GM23338 (cell line): Measurements from ENCODE around the gene POU3F4. TPM values are rescaled to one million over a fixed set of nuclear protein-coding genes. Genes with fewer than 3 reads are reported as not detected.

Source experiments
- ATAC-seq: fragments of 200-7000 bp; cut with Tn5 transposase; 3 replicates; pipeline ENCODE4 v1.9.1; 2020
- DNase-seq: peaks from one replicate; pipeline ENCODE4 v3.0.0-alpha.2; 2015; ENCODE audit warnings: low spot score
- H2AFZ ChIP-seq: fragments of 200-600 bp; sonication (generic); 2 replicates; pipeline ENCODE4 v1.8.0; 2016; ENCODE audit warnings: antibody characterized with exemption, mild to moderate bottlenecking, moderate library complexity
- H3F3A ChIP-seq: fragments of 200-600 bp; sonication (generic); replicated peaks from 2 replicates; pipeline ENCODE4 v1.8.0; 2017; ENCODE audit warnings: antibody characterized with exemption, mixed run types, low read depth
- H3K27ac ChIP-seq: fragments of 200-600 bp; sonication (generic); 2 replicates; pipeline ENCODE4 v1.6.1; 2016; ENCODE audit warnings: low read depth
- H3K27me3 ChIP-seq: fragments of 200-600 bp; sonication (generic); 2 replicates; pipeline ENCODE4 v1.8.0; 2016; ENCODE audit warnings: mild to moderate bottlenecking, mixed run types, moderate library complexity; ENCODE audit not compliant: insufficient read depth
- H3K36me3 ChIP-seq: fragments of 200-600 bp; sonication (generic); 2 replicates; pipeline ENCODE4 v1.8.0; 2016; ENCODE audit warnings: mild to moderate bottlenecking; ENCODE audit not compliant: insufficient read depth
- H3K4me1 ChIP-seq: fragments of 200-600 bp; sonication (generic); 2 replicates; pipeline ENCODE4 v1.8.0; 2016; ENCODE audit warnings: mild to moderate bottlenecking, moderate library complexity; ENCODE audit not compliant: insufficient read depth
- H3K4me2 ChIP-seq: fragments of 200-600 bp; sonication (generic); 2 replicates; pipeline ENCODE4 v1.7.1; 2017; ENCODE audit warnings: mixed run types
- H3K4me3 ChIP-seq: fragments of 200-600 bp; sonication (generic); 2 replicates; pipeline ENCODE4 v1.6.1; 2016; ENCODE audit warnings: mixed run types
- H3K79me2 ChIP-seq: fragments of 200-600 bp; sonication (generic); replicated peaks from 2 replicates; pipeline ENCODE4 v1.8.0; 2017; ENCODE audit warnings: mild to moderate bottlenecking; ENCODE audit not compliant: insufficient read depth
- H3K9me2 ChIP-seq: fragments of 200-600 bp; sonication (generic); 2 replicates; pipeline ENCODE4 v1.8.0; 2017; ENCODE audit not compliant: insufficient read depth
- H4K20me1 ChIP-seq: fragments of 200-600 bp; sonication (generic); replicated peaks from 2 replicates; pipeline ENCODE4 v1.8.0; 2017; ENCODE audit warnings: mild to moderate bottlenecking; ENCODE audit not compliant: insufficient read depth
- H3K27ac Mint-ChIP-seq: 2 replicates; pipeline ENCODE4 v1.8.0; 2020; ENCODE audit warnings: inconsistent platforms, mild to moderate bottlenecking, moderate library complexity, mixed read lengths
- H3K27me3 Mint-ChIP-seq: 3 replicates; pipeline ENCODE4 v1.8.0; 2022; ENCODE audit warnings: low read depth, mild to moderate bottlenecking, moderate library complexity, mixed read lengths, inconsistent platforms; ENCODE audit not compliant: insufficient read depth, poor library complexity
- H3K36me3 Mint-ChIP-seq: 3 replicates; pipeline ENCODE4 v1.8.0; 2021; ENCODE audit warnings: low read depth, mild to moderate bottlenecking, inconsistent platforms, moderate library complexity, mixed read lengths
- H3K4me1 Mint-ChIP-seq: 3 replicates; pipeline ENCODE4 v1.8.0; 2020; ENCODE audit warnings: mild to moderate bottlenecking, inconsistent platforms, mixed read lengths
- H3K4me3 Mint-ChIP-seq: 3 replicates; pipeline ENCODE4 v1.8.0; 2021; ENCODE audit warnings: moderate library complexity, mild to moderate bottlenecking, inconsistent platforms, mixed read lengths
- H3K9me3 Mint-ChIP-seq: 3 replicates; pipeline ENCODE4 v1.8.0; 2020; ENCODE audit warnings: moderate library complexity, mild to moderate bottlenecking, inconsistent platforms, mixed read lengths
- CREB1 ChIP-seq: fragments of 250-450 bp; sonication (Bioruptor Pico); IDR thresholded peaks from 2 replicates; pipeline ENCODE4 v1.5.0; 2020; ENCODE audit warnings: low read depth, mild to moderate bottlenecking, moderate library complexity
- ETS1 ChIP-seq: IDR thresholded peaks from 2 replicates; pipeline ENCODE4 v1.6.1; 2016; ENCODE audit warnings: antibody characterized with exemption
- EZH2 ChIP-seq: fragments of 200-600 bp; sonication (generic); IDR thresholded peaks from one replicate; pipeline ENCODE4 v1.8.0; 2017; ENCODE audit warnings: antibody characterized with exemption, mild to moderate bottlenecking, low read depth; ENCODE audit not compliant: unreplicated experiment
- EZH2phosphoT487 ChIP-seq: fragments of 200-600 bp; sonication (generic); IDR thresholded peaks from one replicate; pipeline ENCODE4 v1.8.1; 2018; ENCODE audit warnings: antibody characterized with exemption; ENCODE audit not compliant: unreplicated experiment
- JUNB ChIP-seq: IDR thresholded peaks from one replicate; pipeline ENCODE4 v1.6.1; 2016; ENCODE audit warnings: antibody characterized with exemption; ENCODE audit not compliant: unreplicated experiment
- NANOG ChIP-seq: IDR thresholded peaks from 2 replicates; pipeline ENCODE4 v1.6.1; 2016; ENCODE audit warnings: antibody characterized with exemption, borderline replicate concordance
- POLR2AphosphoS5 ChIP-seq: IDR thresholded peaks from 2 replicates; pipeline ENCODE4 v1.6.1; 2016; ENCODE audit warnings: antibody characterized with exemption, low read depth
- REST ChIP-seq: IDR thresholded peaks from one replicate; pipeline ENCODE4 v1.6.1; 2018; ENCODE audit warnings: antibody characterized with exemption; ENCODE audit not compliant: unreplicated experiment
- STAT1 ChIP-seq: IDR thresholded peaks from one replicate; pipeline ENCODE4 v1.6.1; 2016; ENCODE audit warnings: antibody characterized with exemption; ENCODE audit not compliant: unreplicated experiment
- ZNF114 ChIP-seq: fragments of 250-450 bp; sonication (Bioruptor Pico); IDR thresholded peaks from 2 replicates; pipeline ENCODE4 v1.5.0; 2020; ENCODE audit warnings: mild to moderate bottlenecking, moderate library complexity
- ZNF331 ChIP-seq: fragments of 250-450 bp; sonication (Bioruptor Pico); IDR thresholded peaks from 2 replicates; pipeline ENCODE4 v1.5.0; 2020; ENCODE audit warnings: low read depth, mild to moderate bottlenecking, moderate library complexity
- ZNF462 ChIP-seq: fragments of 250-450 bp; sonication (Bioruptor Pico); IDR thresholded peaks from 2 replicates; pipeline ENCODE4 v1.5.0; 2020; ENCODE audit warnings: mild to moderate bottlenecking, moderate library complexity
- polyA plus RNA-seq: library from polyadenylated mRNA; unstranded; fragments of >200 nt; fragmentation: Nextera tagmentation; extraction: Ambion mirVana; gene quantifications from 2 replicates; pipeline ENCODE4 v1.2.1, GENCODE V29; 2016
- total RNA-seq: library from RNA; depleted of rRNA; stranded (reverse); fragments of >200 nt; shearing (Covaris generic); gene quantifications from 2 replicates; pipeline ENCODE4 v1.2.3, GENCODE V29; 2014

POU3F4 gene
- total and polyA plus RNA-seq, 2 experiments from 2014 or later = 1.1 to 1.5 TPM

GRCh38 chrX:83521905-83522304, 13.8 kb downstream of the POU3F4 start (continued):
- TF ChIP-seq EZH2phosphoT487 (no peak), REST (no peak), CREB1 (CRISPR knock-in tag) (no peak), STAT1 (no peak), JUNB (no peak)

DNA sequence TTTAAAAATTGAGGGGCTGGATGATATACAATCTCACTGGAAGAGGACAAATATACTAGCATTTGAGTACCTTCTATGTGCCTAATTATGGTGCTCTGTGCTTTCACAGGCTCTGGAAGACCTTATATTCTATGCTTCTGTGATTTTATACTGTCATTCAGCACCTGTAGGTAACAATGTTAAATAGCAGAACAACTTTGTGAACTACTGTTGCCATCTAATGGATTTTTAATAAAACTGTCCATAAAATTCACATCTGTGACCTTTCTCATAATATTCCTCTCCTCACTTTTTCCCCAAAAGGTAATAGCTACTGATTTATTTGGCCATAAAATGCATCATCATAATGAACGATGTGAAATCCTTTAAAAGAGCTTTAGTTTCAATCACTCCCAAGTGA, 21.9 kb downstream of the POU3F4 start:
- Histone ChIP-seq H3K4me2 (no peak overlapping the region), H3K27ac (no peak overlapping the region), H3K79me2 (no peaks in the 10 kb centered on the region), H3K36me3 (no peaks in the 10 kb centered on the region), H4K20me1 (no peaks in the 10 kb centered on the region), H3F3A (no peaks in the 10 kb centered on the region), H2AFZ (no peak overlapping the region), H3K27me3 (no peaks in the 10 kb centered on the region), H3K4me1 (no peaks in the 10 kb centered on the region), H3K9me2 (no peaks in the 10 kb centered on the region), H3K4me3 (no peak overlapping the region)
- Mint-ChIP-seq H3K4me3 (no peak overlapping the region), H3K36me3 (no peaks in the 10 kb centered on the region), H3K4me1 (peaks cover 20% of the 10 kb centered on the region), H3K27ac (no peak overlapping the region), H3K27me3 (no peaks in the 10 kb centered on the region), H3K9me3 (no peaks in the 10 kb centered on the region)
- no peak for ATAC-seq
- DNase-seq = no peak
- TF ChIP-seq ZNF462 (CRISPR knock-in tag) = no peak
- no peak for TF ChIP-seq ETS1
- TF ChIP-seq EZH2 = no peak
- TF ChIP-seq ZNF331 = no peak
- no peak for TF ChIP-seq POLR2AphosphoS5
- no peak for TF ChIP-seq ZNF114
- TF ChIP-seq NANOG = no peak
- TF ChIP-seq CREB1 (CRISPR knock-in tag) = no peak
- TF ChIP-seq REST = no peak
- no peak for TF ChIP-seq EZH2phosphoT487
